Measurements from ENCODE around the gene CORO2B.

DNA sequence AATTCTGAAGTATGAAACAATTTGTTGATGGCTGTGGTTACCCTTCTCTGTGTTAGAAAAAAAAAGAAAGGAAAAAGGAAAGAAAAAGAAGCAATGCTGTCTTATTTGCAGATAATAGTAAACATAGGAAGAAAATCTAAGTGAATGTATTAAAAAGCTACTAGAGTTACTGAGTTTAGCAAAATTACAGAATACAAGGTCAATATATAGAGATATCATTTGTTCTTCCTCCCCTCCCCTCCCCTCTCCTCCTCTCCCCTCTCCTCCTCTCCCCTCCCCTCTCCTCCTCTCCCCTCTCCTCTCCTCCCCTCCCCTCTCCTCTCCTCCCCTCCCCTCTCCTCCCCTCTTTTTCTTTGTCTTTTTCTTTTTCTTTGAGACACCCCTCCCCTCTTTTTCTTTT lies 172.8 kb downstream of the CORO2B start:
- TF ChIP-seq CTCF (IDR thresholded peaks at IDR 0.05) (no peak), POLR2A (IDR thresholded peaks at IDR 0.05) (no peak)
